Activated B cell treated with CpG ODN at 0.5 μM for 24 hours (primary cell): ENCODE results near the gene FANCD2. TPM values are rescaled to one million over a fixed set of nuclear protein-coding genes. Genes with fewer than 3 reads are reported as not detected.
"Not testable (repeated sequence)": the region's sequence is repeated elsewhere in the genome, so short reads cannot be mapped to it uniquely, and the experiment has no call there.

Experiments
- ATAC-seq: fragments of 200-7000 bp; cut with Tn5 transposase; one replicate; pipeline ENCODE4 v1.10.0; 2021; ENCODE audit warnings: low read depth, mild to moderate bottlenecking, moderate library complexity
- CTCF ChIA-PET: fragments of 350-600 bp; sonication (Branson Sonifier 250); formaldehyde crosslinking; loops from one replicate; lab custom pipeline; 2021; ENCODE audit warnings: antibody characterized with exemption; lab: Charles Lee
- POLR2A ChIA-PET: fragments of 350-600 bp; sonication (Branson Sonifier 250); formaldehyde crosslinking; loops from one replicate; lab custom pipeline; 2021; ENCODE audit warnings: antibody characterized with exemption; lab: Charles Lee
- DNase-seq: peaks from one replicate; pipeline ENCODE4 v3.0.0; 2022
- H3K27ac Mint-ChIP-seq: one replicate; pipeline ENCODE4 v1.8.0; 2020; ENCODE audit warnings: mixed read lengths
- H3K27me3 Mint-ChIP-seq: one replicate; pipeline ENCODE4 v1.8.0; 2021; ENCODE audit warnings: mixed read lengths
- H3K36me3 Mint-ChIP-seq: one replicate; pipeline ENCODE4 v1.8.0; 2021; ENCODE audit warnings: low read depth, mixed read lengths
- H3K4me1 Mint-ChIP-seq: one replicate; pipeline ENCODE4 v1.8.0; 2021; ENCODE audit warnings: mixed read lengths
- H3K4me3 Mint-ChIP-seq: one replicate; pipeline ENCODE4 v1.8.0; 2020; ENCODE audit warnings: mild to moderate bottlenecking, mixed read lengths
- H3K9me3 Mint-ChIP-seq: one replicate; pipeline ENCODE4 v1.8.0; 2020; ENCODE audit warnings: mixed read lengths
- intact Hi-C: fragments of 100-400 bp; cut with micrococcal nuclease; formaldehyde crosslinking; loops from one replicate; pipeline ENCODE4 v1.15.1; 2024
- total RNA-seq: library from RNA; stranded (reverse); gene quantifications from 2 replicates; pipeline ENCODE4 v1.2.3, GENCODE V29; 2022
- TF ChIP-seq, protein P1 (sequence below): fragments of 200-600 bp; IDR thresholded peaks from one replicate; pipeline ENCODE4 v1.8.0; 2022; ENCODE audit warnings: antibody characterized with exemption, mild to moderate bottlenecking

FANCD2 gene
- total RNA-seq, 1 donor from 2014 or later: 31.4 TPM

DNA sequence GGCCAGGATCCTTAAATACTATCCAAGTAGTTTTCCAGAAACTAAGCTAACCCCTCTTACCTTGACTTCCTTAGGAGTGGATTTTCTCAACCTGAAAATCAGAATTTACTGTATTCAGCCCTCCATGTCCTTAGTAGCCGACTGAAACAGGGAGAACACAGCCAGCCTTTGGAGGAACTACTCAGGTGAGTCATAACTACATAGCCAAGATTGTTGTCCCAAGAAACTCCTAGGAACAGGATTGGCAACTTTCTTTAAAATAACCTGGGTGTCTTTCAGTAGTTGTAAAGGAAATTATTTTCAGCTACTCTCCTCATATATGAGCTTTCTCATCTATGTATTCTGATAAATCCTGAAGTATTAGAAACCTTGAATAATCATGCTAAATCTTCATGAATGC lies 59.5 kb downstream of the FANCD2 start:
- Mint-ChIP-seq H3K4me3 (no peak overlapping the region), H3K27ac (no peak overlapping the region), H3K27me3 (no peaks in the 10 kb centered on the region), H3K36me3 (peaks cover 69% of the 10 kb centered on the region), H3K4me1 (no peaks in the 10 kb centered on the region), H3K9me3 (no peaks in the 10 kb centered on the region)
- ChIA-PET POLR2A (interaction anchor here (0.7 kb wide), 1 partner anchor 9 kb away, joined by 6 read pairs; no protein-coding TSS in a partner anchor), CTCF (no interaction called here)
- ATAC-seq (no peak), DNase-seq (no peak)
- intact Hi-C loops: loop anchor here (10.0 kb wide), 1 partner anchor 139 kb away; no protein-coding TSS in a partner anchor
- TF ChIP-seq, protein P1, sequence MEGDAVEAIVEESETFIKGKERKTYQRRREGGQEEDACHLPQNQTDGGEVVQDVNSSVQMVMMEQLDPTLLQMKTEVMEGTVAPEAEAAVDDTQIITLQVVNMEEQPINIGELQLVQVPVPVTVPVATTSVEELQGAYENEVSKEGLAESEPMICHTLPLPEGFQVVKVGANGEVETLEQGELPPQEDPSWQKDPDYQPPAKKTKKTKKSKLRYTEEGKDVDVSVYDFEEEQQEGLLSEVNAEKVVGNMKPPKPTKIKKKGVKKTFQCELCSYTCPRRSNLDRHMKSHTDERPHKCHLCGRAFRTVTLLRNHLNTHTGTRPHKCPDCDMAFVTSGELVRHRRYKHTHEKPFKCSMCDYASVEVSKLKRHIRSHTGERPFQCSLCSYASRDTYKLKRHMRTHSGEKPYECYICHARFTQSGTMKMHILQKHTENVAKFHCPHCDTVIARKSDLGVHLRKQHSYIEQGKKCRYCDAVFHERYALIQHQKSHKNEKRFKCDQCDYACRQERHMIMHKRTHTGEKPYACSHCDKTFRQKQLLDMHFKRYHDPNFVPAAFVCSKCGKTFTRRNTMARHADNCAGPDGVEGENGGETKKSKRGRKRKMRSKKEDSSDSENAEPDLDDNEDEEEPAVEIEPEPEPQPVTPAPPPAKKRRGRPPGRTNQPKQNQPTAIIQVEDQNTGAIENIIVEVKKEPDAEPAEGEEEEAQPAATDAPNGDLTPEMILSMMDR: no peak

DNA sequence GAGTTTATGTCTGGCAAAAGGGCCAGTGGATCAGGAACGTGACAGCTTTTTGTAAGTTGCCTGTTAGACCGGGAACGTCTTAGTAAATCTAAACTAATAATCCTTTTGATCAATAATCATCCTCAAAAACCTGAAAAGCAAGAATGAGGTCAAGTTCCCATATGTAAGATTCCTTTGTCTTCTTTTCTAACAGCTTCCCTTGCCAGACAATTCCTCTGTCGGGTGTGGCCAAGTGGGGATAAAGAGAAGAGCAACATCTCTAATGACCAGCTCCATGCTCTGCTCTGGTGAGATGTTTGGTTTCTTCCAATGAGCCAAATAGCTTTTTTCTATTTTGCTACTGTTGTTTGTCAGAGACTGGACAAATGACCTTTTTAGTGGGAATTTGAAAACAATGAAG lies 62.0 kb downstream of the FANCD2 start:
- TF ChIP-seq, protein P1: no peak
- POLR2A ChIA-PET: no interaction called here
- ATAC-seq: no peak
- no peaks in the 10 kb centered on the region for H3K9me3 Mint-ChIP-seq
- H3K27ac Mint-ChIP-seq: no peak overlapping the region
- DNase-seq: no peak
- H3K4me3 Mint-ChIP-seq: no peak overlapping the region
- H3K27me3 Mint-ChIP-seq: no peaks in the 10 kb centered on the region
- no peaks in the 10 kb centered on the region for H3K4me1 Mint-ChIP-seq
- CTCF ChIA-PET: no interaction called here
- H3K36me3 Mint-ChIP-seq: peaks cover 65% of the 10 kb centered on the region
- intact Hi-C loops: loop anchor here (10.0 kb wide), 1 partner anchor 137 kb away; no protein-coding TSS in a partner anchor

DNA sequence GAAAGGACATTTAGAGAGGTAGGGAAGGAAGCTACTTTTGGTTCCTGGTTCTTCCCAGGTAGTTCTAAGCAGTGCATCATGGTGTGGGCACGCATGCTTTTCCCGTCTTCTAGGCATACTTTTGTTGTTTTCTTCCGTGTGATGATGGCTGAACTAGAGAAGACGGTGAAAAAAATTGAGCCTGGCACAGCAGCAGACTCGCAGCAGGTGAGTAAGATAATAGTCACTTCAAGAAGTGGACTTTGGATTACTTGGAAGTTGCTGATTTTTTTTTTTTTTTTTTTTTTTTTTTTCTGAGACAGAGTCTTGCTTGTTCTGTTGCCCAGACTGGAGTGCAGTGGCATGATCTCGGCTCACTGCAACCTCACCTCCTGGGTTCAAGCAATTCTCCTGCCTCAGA lies 63.9 kb downstream of the FANCD2 start:
- POLR2A ChIA-PET: no interaction called here
- TF ChIP-seq, protein P1: no peak
- H3K36me3 Mint-ChIP-seq: peaks cover 64% of the 10 kb centered on the region
- intact Hi-C loops: no loop called here
- CTCF ChIA-PET: no interaction called here
- no peaks in the 10 kb centered on the region for H3K27me3 Mint-ChIP-seq
- peaks cover 2% of the 10 kb centered on the region for H3K4me1 Mint-ChIP-seq
- H3K9me3 Mint-ChIP-seq: no peaks in the 10 kb centered on the region
- DNase-seq (no peak), ATAC-seq (no peak)
- H3K27ac Mint-ChIP-seq: no peak overlapping the region
- no peak overlapping the region for H3K4me3 Mint-ChIP-seq

DNA sequence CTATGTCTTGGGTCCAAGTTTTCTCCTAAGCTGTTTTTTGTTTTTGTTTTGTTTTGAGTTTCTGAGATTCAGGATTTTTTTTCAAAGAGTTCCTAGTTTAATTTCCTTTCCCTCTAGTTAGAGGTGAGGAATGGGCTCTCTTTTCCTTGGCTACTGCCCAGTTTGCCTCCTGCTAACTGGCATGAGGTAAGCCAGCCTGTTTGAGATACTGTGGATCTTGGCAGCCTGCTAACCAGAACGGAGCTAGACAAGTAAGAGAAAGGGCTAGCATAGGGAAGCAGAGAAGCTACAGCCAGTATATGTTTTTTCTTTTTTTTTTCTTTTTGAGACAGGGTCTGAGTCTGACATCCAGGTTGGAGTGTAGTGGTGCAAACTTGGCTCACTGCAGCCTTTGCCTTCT lies 64.5 kb downstream of the FANCD2 start:
- intact Hi-C loops: not testable (repeated sequence)

DNA sequence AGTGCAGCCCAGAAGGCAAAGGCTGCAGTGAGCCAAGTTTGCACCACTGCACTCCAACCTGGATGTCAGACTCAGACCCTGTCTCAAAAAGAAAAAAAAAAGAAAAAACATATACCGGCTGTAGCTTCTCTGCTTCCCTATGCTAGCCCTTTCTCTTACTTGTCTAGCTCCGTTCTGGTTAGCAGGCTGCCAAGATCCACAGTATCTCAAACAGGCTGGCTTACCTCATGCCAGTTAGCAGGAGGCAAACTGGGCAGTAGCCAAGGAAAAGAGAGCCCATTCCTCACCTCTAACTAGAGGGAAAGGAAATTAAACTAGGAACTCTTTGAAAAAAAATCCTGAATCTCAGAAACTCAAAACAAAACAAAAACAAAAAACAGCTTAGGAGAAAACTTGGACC lies 65.2 kb downstream of the FANCD2 start:
- H3K36me3 Mint-ChIP-seq: peaks cover 57% of the 10 kb centered on the region
- POLR2A ChIA-PET, ATAC-seq: not testable (repeated sequence)

More for the DNA sequence above, 64.5 kb downstream of the FANCD2 start:
- ATAC-seq, DNase-seq, POLR2A ChIA-PET, H3K4me3 Mint-ChIP-seq, H3K4me1 Mint-ChIP-seq, H3K27me3 Mint-ChIP-seq, CTCF ChIA-PET, H3K9me3 Mint-ChIP-seq, H3K27ac Mint-ChIP-seq: not testable (repeated sequence)
- H3K36me3 Mint-ChIP-seq: peaks cover 62% of the 10 kb centered on the region

DNA sequence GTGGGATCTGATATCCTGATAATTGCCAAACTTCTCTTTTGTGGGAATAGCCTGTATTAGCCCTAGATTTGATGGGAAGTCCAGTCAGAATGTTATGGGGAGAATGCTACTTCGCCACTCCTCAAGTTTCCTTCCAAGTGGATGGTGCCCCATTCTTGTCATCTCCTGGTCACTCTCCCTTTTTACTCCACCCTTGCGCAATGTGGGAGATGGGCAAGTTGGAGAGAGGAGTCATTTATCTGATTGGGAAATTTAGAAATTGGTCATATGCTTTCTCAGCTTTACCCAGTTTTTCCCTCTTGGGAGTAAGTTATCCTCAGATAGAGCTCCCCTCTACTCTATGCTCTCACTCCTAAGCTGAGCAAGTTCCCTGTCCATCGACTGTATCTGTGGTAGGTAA lies 67.4 kb downstream of the FANCD2 start:
- Mint-ChIP-seq H3K4me1 (peaks cover 6% of the 10 kb centered on the region), H3K36me3 (peaks cover 53% of the 10 kb centered on the region), H3K9me3 (no peaks in the 10 kb centered on the region), H3K27ac (no peak overlapping the region), H3K4me3 (no peak overlapping the region), H3K27me3 (no peaks in the 10 kb centered on the region)
- ATAC-seq (no peak), DNase-seq (no peak)
- CTCF ChIA-PET: no interaction called here
- TF ChIP-seq, protein P1: no peak
- intact Hi-C loops: no loop called here
- POLR2A ChIA-PET: interaction anchor here (0.5 kb wide), 1 partner anchor 21 kb away, joined by 3 read pairs; no protein-coding TSS in a partner anchor

More for the DNA sequence above, 65.2 kb downstream of the FANCD2 start:
- CTCF ChIA-PET, H3K27me3 Mint-ChIP-seq, H3K4me1 Mint-ChIP-seq, H3K4me3 Mint-ChIP-seq, intact Hi-C loops, H3K27ac Mint-ChIP-seq, DNase-seq, H3K9me3 Mint-ChIP-seq: not testable (repeated sequence)
